GM15510 (cell line): ENCODE data around the gene SLC30A3.

Experiments
- POLR2A ChIP-seq: IDR thresholded peaks from 3 replicates; pipeline ENCODE4 v1.6.1; 2011; ENCODE audit warnings: borderline replicate concordance; ENCODE audit not compliant: insufficient read length; ENCODE audit errors: extremely low read depth

The SLC30A3 gene

GRCh38 chr2:27270670-27271069 is 7.8 kb upstream of the SLC30A3 start:
- TF ChIP-seq POLR2A, result no peak

DNA sequence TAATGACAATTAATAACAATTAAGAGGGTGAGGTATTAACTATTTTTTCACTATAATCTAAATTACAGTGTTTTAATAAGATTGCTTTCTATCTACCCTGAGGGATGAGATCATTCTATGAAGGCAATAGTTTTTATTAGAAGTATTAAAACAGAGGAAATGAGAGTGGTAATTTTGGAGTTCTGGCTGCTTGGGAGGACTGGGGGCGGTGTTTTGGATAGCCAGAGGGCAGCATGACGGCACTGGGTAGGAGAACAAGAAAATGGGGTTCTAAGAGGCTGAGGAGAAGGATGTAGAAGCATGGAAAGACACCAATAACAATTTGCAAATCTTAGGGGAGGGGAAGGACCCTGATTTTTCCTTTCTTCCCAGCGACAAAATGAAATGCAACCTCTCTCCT is 7.3 kb upstream of the SLC30A3 start:
- TF ChIP-seq POLR2A, result no peak

GRCh38 chr2:27265536-27265870 is 2.7 kb upstream of the SLC30A3 start:
- no peak for TF ChIP-seq POLR2A

DNA sequence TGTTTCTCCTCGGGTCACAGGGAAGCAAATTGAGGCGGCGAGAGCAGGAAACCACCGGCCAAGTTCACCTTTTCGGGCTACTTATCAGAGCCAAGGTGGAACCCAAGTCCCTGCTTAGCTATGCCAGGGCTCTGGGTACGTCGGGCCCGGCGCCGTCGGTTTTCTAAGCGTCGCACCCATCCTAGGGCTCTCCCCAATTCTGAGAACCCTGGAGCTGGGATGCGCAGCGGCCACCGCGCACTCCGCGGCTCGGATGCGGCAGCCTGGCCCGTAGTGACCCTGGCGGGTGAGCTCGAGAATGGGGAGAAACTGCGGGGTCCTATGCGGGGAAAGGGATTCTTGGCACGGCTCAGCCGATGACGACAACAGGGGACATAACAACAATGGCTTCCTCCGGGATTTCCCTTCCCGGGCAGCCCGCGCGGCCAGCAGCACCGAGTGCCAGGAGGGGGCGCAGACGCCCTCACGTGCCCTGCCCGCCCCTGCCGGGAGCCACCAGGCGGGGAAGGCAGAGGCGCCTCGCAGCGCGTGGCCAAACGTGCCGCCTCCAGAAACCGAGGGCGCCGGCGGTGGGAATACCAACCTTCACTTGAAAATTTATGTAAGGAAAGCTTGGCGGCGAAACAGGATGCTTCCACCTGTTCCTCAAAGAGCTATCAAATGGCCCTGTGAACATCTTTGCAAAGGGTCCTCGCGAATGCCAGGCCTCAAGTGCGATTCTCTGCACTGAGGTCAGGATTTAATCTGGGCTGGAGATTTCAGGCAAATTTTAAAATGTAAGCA is 2.1 kb upstream of the SLC30A3 start:
- no peak for TF ChIP-seq POLR2A

GRCh38 chr2:27264253-27264752 is 1.5 kb upstream of the SLC30A3 start:
- TF ChIP-seq POLR2A, result no peak

GRCh38 chr2:27263287-27264252 is 723 bp upstream of the SLC30A3 start:
- no peak for TF ChIP-seq POLR2A

- TF ChIP-seq POLR2A, result no peak
These were observed 935 bp downstream of the SLC30A3 start for GRCh38 chr2:27261926-27262298.

DNA sequence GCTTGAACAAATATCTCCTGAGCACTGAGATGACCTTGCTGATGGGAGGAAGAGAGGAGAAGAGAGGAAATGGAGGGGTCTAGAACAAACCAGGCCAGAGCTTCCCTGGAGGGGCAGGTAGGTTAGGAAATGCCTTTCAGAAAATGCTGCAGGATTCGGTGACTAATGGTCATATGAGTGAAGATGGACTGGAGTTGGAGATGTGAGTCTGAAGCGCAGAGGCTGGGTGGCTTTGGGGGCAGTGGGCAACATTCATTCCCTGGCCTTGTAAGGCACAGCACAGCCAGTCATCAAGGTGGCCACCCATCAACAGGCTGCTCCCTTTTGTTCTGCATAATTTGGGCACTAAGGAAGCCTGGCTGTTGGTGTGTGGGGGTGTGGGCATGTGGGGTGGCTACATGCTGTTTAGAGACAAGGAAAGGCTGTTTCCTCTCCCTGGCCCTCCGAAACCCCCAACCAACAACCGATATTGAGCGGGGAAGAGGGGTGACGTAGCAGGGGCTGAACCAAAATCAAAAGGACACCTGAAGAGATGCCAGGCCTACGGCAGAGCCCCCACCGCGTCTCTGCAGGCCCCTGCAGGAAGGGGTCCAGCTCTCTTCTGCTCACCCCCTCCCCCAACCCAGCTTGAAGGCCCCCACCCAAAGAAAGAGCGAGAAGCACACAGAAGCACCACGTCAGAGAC is 1.5 kb downstream of the SLC30A3 start:
- TF ChIP-seq POLR2A, result no peak

DNA sequence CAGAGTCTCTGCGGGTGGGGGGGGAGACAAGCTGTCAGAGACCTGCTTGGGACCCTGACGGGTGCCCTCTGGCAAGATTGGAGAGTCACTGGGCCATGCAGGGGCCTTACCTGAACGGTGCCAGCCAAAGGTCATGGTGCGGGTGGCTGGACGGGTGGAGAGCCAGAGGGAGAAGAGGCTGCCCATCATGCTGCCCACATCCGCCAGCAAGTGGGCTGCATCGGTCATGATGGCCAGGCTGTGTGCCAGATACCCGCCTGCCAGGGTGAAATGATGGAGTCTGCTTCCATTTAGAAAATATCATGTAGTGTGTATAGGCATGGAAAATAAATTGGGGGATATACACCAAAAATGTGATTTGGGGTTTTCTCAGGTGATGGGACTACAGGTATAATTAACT is 4.8 kb downstream of the SLC30A3 start:
- no peak for TF ChIP-seq POLR2A

DNA sequence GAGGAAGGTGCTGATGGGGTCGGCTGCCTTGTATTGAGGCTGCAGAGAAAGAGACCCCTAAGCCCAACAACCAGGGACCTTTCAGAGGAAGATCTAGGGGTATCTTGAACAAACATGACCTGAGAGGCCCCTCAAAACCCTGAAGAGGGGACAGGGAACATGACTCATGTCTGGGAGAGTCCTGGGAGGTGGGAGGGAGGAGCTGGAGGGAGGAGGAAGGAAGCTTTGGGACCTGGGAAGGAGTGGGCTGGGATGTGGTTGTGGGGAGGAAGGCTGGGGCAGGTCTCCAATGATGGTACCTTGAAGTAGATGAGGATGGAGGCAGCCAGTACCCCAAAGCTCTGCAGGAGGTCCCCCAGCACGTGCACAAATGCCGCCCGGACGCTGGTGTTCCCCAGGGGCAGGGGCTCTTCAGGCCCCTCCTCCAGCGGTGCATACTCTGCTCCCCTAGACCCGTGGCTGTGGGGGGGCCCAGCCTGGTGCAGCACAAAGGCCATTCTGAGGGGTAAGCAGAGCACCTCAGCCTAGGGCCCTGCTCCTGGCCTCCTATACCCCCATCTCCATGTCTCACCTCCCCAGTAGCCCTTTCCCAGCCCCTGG is 5.9 kb downstream of the SLC30A3 start:
- no peak for TF ChIP-seq POLR2A

DNA sequence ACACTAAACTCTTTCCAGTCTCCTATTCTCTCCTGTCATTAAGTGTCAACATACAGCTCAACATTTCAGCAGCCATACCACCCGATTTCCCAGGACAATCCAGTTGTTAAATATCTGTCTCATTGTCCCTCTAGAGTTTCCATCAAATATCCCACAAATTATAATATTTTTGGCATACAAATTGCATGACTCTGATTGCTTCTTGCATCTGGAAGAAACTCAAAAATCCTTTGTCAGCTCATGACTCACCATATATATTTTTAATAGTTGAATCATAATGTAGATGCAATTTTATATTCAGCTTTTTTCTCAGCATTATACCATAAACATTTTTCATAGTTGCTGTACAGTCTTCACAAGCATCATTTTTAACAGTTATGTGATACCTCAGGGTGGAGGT is 7.2 kb downstream of the SLC30A3 start:
- no peak for TF ChIP-seq POLR2A

- no peak for TF ChIP-seq POLR2A
These were observed 7.7 kb downstream of the SLC30A3 start for GRCh38 chr2:27255187-27255586.

DNA sequence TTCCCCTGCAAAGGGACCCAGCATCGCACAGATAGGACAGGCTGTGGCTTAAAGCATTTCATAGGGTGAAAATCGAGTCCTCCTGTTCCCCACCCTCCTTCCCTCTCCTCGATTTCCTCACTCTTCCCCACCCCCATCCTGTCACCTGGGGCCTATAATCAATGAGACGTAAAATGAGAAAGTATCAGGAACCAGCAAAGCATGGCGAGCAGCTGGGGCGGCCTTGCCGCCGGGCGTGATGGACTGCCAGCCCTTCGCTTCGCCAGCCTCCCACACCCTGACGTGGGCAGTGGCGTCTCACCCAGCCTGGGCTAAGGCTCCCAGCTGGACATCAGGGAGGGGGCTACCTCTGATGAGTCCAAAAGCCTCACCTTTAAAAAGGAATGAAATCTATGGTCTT is 11.1 kb downstream of the SLC30A3 start:
- no peak for TF ChIP-seq POLR2A

DNA sequence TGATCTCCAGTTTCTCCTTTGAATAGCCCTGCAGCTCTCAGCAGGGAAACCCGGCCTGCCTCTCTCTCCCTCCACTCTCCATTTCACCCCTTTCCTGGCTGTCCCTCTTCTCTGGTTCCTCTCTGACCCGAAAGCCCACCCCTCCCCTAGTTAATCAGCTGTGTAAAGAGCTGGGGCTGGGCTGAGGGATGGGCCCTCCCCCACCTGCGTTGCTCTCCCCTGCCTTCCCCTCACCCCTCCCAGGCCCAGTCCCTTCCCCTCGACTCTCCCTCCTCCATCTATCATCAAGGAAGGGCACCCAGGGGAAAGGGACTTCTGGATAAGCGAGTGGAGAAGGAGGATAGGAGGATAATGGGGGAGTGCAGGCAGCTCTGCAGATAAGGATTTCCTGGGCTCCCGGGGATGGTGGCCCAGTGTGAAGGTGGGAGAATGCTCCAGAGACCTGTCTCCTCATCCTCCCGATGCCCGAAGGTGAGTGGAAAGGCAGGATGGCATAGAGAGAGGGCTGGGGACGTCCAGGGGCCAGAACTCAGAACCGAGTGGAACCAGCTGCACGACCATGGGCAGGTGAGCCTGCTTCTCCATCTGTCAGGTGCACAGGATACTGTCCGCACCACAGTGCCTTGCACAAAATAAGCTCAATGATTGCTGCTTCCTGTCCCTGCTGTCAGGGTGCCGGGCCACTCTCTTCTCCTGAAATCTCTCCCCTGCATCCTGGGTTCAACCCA is 12.0 kb downstream of the SLC30A3 start:
- no peak for TF ChIP-seq POLR2A
